IMR-90 (cell line): ENCODE data around the gene ANKRD6. TPM values are rescaled to one million over a fixed set of nuclear protein-coding genes. Genes with fewer than 3 reads are reported as not detected.

ENCODE experiments used
- ATAC-seq: fragments of 200-7000 bp; cut with Tn5 transposase; 2 replicates; pipeline ENCODE4 v1.9.1; 2020; ENCODE audit warnings: low read depth, mild to moderate bottlenecking, moderate library complexity
- BruUV-seq: library from RNA; stranded (reverse); fragments of 400-500 nt; replicated peaks from 2 replicates; lab custom pipeline; 2021; lab: Mats Ljungman, UMichigan
- CTCF ChIA-PET: fragments of 300-600 bp; formaldehyde crosslinking; extraction: SDS; loops from one replicate; lab custom pipeline; 2021; ENCODE audit warnings: antibody characterized with exemption; lab: Yijun Ruan, JAX
- POLR2A ChIA-PET: fragments of 300-600 bp; sonication (Branson Sonifier 250); formaldehyde crosslinking; loops from one replicate; lab custom pipeline; 2022; ENCODE audit warnings: antibody characterized with exemption; ENCODE audit not compliant: unreplicated experiment; lab: Charles Lee
- DNase-seq: peaks from one replicate; pipeline ENCODE4 v3.0.0; 2013
- H2AFZ ChIP-seq: replicated peaks from 2 replicates; pipeline ENCODE3; 2013; ENCODE audit warnings: low read length, mild to moderate bottlenecking; ENCODE audit not compliant: poor library complexity
- H2AK5ac ChIP-seq: 2 replicates; pipeline ENCODE4 v1.6.1; 2013; ENCODE audit warnings: low read depth, low read length, inconsistent platforms
- H2AK9ac ChIP-seq: replicated peaks from 2 replicates; pipeline ENCODE3; 2013; ENCODE audit warnings: mild to moderate bottlenecking, low read depth, low read length, moderate library complexity; ENCODE audit not compliant: poor library complexity
- H2BK120ac ChIP-seq: 2 replicates; pipeline ENCODE4 v1.6.1; 2013; ENCODE audit warnings: low read depth, low read length, inconsistent platforms
- H2BK15ac ChIP-seq: 3 replicates; pipeline ENCODE4 v1.6.1; 2013; ENCODE audit warnings: low read depth, low read length, inconsistent platforms
- H2BK20ac ChIP-seq: 2 replicates; pipeline ENCODE4 v1.6.1; 2013; ENCODE audit warnings: low read depth, mild to moderate bottlenecking, inconsistent platforms, low read length, moderate library complexity
- H2BK5ac ChIP-seq: 2 replicates; pipeline ENCODE4 v1.6.1; 2013; ENCODE audit warnings: mild to moderate bottlenecking, low read depth, low read length, inconsistent platforms; ENCODE audit not compliant: poor library complexity, severe bottlenecking
- H3K14ac ChIP-seq: replicated peaks from 2 replicates; pipeline ENCODE4 v1.6.1; 2013; ENCODE audit warnings: low read depth, low read length, inconsistent platforms
- H3K18ac ChIP-seq: 2 replicates; pipeline ENCODE4 v1.6.1; 2013; ENCODE audit warnings: low read depth, low read length, control low read depth
- H3K23ac ChIP-seq: 2 replicates; pipeline ENCODE4 v1.6.1; 2013; ENCODE audit warnings: low read depth, low read length, inconsistent platforms
- H3K27ac ChIP-seq: 2 replicates; pipeline ENCODE4 v1.5.1; 2013; ENCODE audit warnings: mild to moderate bottlenecking, control low read depth, low read length; ENCODE audit not compliant: insufficient read depth
- H3K27me3 ChIP-seq: 2 replicates; pipeline ENCODE4 v1.6.1; 2013; ENCODE audit warnings: low read length; ENCODE audit not compliant: control insufficient read depth, insufficient read depth
- H3K36me3 ChIP-seq: 2 replicates; pipeline ENCODE4 v1.6.1; 2013; ENCODE audit warnings: low read length, mixed read lengths; ENCODE audit not compliant: control insufficient read depth, insufficient read depth
- H3K4ac ChIP-seq: 2 replicates; pipeline ENCODE4 v1.6.1; 2013; ENCODE audit warnings: low read depth, low read length, inconsistent platforms
- H3K4me1 ChIP-seq: 2 replicates; pipeline ENCODE4 v1.6.1; 2013; ENCODE audit warnings: low read length, mixed read lengths; ENCODE audit not compliant: control insufficient read depth, insufficient read depth
- H3K4me2 ChIP-seq: 2 replicates; pipeline ENCODE4 v1.6.1; 2013; ENCODE audit warnings: low read depth, mild to moderate bottlenecking, control low read depth, low read length, moderate library complexity
- H3K4me3 ChIP-seq: 2 replicates; pipeline ENCODE4 v1.5.1; 2013; ENCODE audit warnings: low read depth, mild to moderate bottlenecking, control low read depth, low read length, moderate library complexity; ENCODE audit not compliant: insufficient read depth
- H3K56ac ChIP-seq: 2 replicates; pipeline ENCODE4 v1.6.1; 2013; ENCODE audit warnings: low read length, inconsistent platforms; ENCODE audit not compliant: insufficient read depth; ENCODE audit errors: extremely low read depth
- H3K79me1 ChIP-seq, 2 experiments: 2 replicates each; pipeline ENCODE4 v1.6.1; 2013; ENCODE audit warnings: low read length in 2 of 2, inconsistent platforms in 1 of 2, low read depth in 1 of 2
- H3K9ac ChIP-seq: 2 replicates; pipeline ENCODE4 v1.6.1; 2013; ENCODE audit warnings: low read depth, low read length, control low read depth
- H3K9me1 ChIP-seq: 2 replicates; pipeline ENCODE4 v1.6.1; 2013; ENCODE audit warnings: low read length, inconsistent platforms; ENCODE audit not compliant: insufficient read depth
- H3K9me3 ChIP-seq: 2 replicates; pipeline ENCODE4 v1.6.1; 2013; ENCODE audit warnings: low read length; ENCODE audit not compliant: control insufficient read depth, insufficient read depth
- H4K20me1 ChIP-seq: 2 replicates; pipeline ENCODE4 v1.6.1; 2013; ENCODE audit warnings: low read length, inconsistent platforms; ENCODE audit not compliant: insufficient read depth
- H4K5ac ChIP-seq: 2 replicates; pipeline ENCODE4 v1.6.1; 2013; ENCODE audit warnings: mild to moderate bottlenecking, low read depth, low read length, control low read depth
- H4K8ac ChIP-seq, 2 experiments: 2 replicates each; pipeline ENCODE4 v1.6.1; 2013; ENCODE audit warnings: low read depth in 2 of 2, low read length in 2 of 2, control low read depth in 1 of 2, inconsistent platforms in 1 of 2
- H4K91ac ChIP-seq: 2 replicates; pipeline ENCODE4 v1.6.1; 2013; ENCODE audit warnings: low read depth, low read length, inconsistent platforms; ENCODE audit not compliant: insufficient read depth
- BHLHE40 ChIP-seq: fragments of 150-350 bp; IDR thresholded peaks from 2 replicates; pipeline ENCODE4 v1.6.1; 2016; ENCODE audit warnings: mild to moderate bottlenecking, low read depth, low read length
- CEBPB ChIP-seq: IDR thresholded peaks from 2 replicates; pipeline ENCODE4 v1.6.1; 2012; ENCODE audit warnings: low read depth, low read length, improper control_type of control experiment
- FOS ChIP-seq: fragments of 150-350 bp; IDR thresholded peaks from 2 replicates; pipeline ENCODE4 v1.6.1; 2016; ENCODE audit warnings: low read depth, low read length
- MAFK ChIP-seq: IDR thresholded peaks from 2 replicates; pipeline ENCODE4 v1.6.1; 2012; ENCODE audit warnings: low read depth, low read length, improper control_type of control experiment
- MAZ ChIP-seq: IDR thresholded peaks from 2 replicates; pipeline ENCODE4 v1.6.1; 2012; ENCODE audit warnings: low read depth, mild to moderate bottlenecking, low read length, improper control_type of control experiment, moderate library complexity, borderline replicate concordance
- MXI1 ChIP-seq: IDR thresholded peaks from 2 replicates; pipeline ENCODE4 v1.6.1; 2012; ENCODE audit warnings: low read depth, mild to moderate bottlenecking, low read length, moderate library complexity, borderline replicate concordance
- POLR2A ChIP-seq: IDR thresholded peaks from 2 replicates; pipeline ENCODE4 v1.6.1; 2012; ENCODE audit warnings: mild to moderate bottlenecking, low read depth, low read length
- RAD21 ChIP-seq: IDR thresholded peaks from 2 replicates; pipeline ENCODE4 v1.6.1; 2012; ENCODE audit warnings: low read length, improper control_type of control experiment
- RCOR1 ChIP-seq: IDR thresholded peaks from 2 replicates; pipeline ENCODE4 v1.6.1; 2012; ENCODE audit warnings: mild to moderate bottlenecking, low read length, improper control_type of control experiment; ENCODE audit not compliant: insufficient replicate concordance
- SMC3 ChIP-seq: fragments of 150-350 bp; IDR thresholded peaks from 2 replicates; pipeline ENCODE4 v1.6.1; 2016; ENCODE audit warnings: low read depth, mild to moderate bottlenecking, antibody characterized with exemption, low read length, moderate library complexity
- USF2 ChIP-seq: fragments of 150-350 bp; IDR thresholded peaks from 2 replicates; pipeline ENCODE4 v1.6.1; 2017; ENCODE audit warnings: mild to moderate bottlenecking, antibody characterized with exemption, low read length, low read depth
- WGBS, 2 experiments: methylation state at CpG; one replicate each; pipeline versions ENCODE4 v1.1.5 to v1.1.7; 2013; ENCODE audit warnings: missing lambda C conversion rate in 2 of 2; ENCODE audit not compliant: insufficient read length in 1 of 2; ENCODE audit errors: extremely low coverage in 2 of 2; 5-methylcytosine and 5-hydroxymethylcytosine counted together
- dilution Hi-C: fragments of 300-500 bp; cut with HindIII; formaldehyde crosslinking; loops from one replicate; pipeline ENCODE4 v1.14.3; 2018; ENCODE audit warnings: low sequenced_read_pairs; ENCODE audit not compliant: unreplicated experiment
- in situ Hi-C: fragments of 300-500 bp; cut with MboI; formaldehyde crosslinking; loops from 3 replicates; pipeline ENCODE4 v1.14.3; 2019; ENCODE audit warnings: low sequenced_read_pairs, inconsistent platforms, mixed read lengths
- intact Hi-C: fragments of 100-400 bp; cut with micrococcal nuclease; formaldehyde crosslinking; loops from 2 replicates; pipeline ENCODE4 v1.10.0; 2022
- polyA plus RNA-seq, 3 experiments: library from polyadenylated mRNA; depleted of rRNA; stranded (reverse); fragments of >200 nt; gene quantifications; 2 replicates each; pipeline ENCODE4 v1.2.3, GENCODE V29; 2012; ENCODE audit warnings: low replicate concordance in 1 of 3
- total RNA-seq: library from RNA; depleted of rRNA; stranded (reverse); fragments of >200 nt; gene quantifications from 2 replicates; pipeline ENCODE4 v1.2.3, GENCODE V29; 2012
- TF ChIP-seq, protein P1 (sequence below): fragments of 150-350 bp; IDR thresholded peaks from 2 replicates; pipeline ENCODE4 v1.6.1; 2016; ENCODE audit warnings: low read depth, mild to moderate bottlenecking, low read length, moderate library complexity, borderline replicate concordance
- TF ChIP-seq, protein P2 (sequence below): conservative IDR thresholded peaks from 2 replicates; pipeline ENCODE4 v1.5.1; 2012; ENCODE audit warnings: mild to moderate bottlenecking, low read depth, low read length, improper control_type of control experiment

Gene ANKRD6
- total and polyA plus RNA-seq, 2 of the 4 experiments (the other 2 are of a cell fraction), result 0.12 to 0.18 TPM

DNA sequence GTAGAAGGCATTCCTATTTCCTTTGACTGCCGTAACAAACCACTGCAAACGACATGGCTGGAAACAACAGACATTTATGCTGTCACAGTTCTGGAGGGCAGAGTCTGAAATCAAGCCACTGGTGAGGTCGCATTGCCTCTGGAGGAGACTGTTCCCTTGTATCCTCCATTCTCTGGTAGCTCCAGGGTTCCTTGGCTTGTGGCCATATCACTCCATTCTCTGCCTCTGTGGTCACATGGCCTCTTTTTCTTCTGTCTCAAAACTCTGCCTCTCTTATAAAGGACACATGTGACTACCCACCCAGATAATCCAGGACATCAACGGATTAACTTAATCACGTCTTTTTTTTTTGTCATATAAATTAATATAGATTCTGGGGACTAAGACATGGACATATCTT, 121.2 kb downstream of the ANKRD6 start:
- no peak overlapping the region for H3K23ac ChIP-seq
- no peaks in the 10 kb centered on the region for H3K36me3 ChIP-seq
- no peak overlapping the region for H2BK15ac ChIP-seq
- peak overlapping the region; percentile 6 for H2AFZ ChIP-seq
- no peak overlapping the region for H4K5ac ChIP-seq
- no peak overlapping the region for H2AK9ac ChIP-seq
- H3K27me3 ChIP-seq, result no peaks in the 10 kb centered on the region; the same call in 1 of the 2 replicates
- H3K4me2 ChIP-seq, result no peak overlapping the region
- ChIA-PET CTCF (no interaction called here), POLR2A (no interaction called here)
- intact Hi-C loops, result no loop called here
- no peak for DNase-seq
- H3K9ac ChIP-seq, result no peak overlapping the region
- H3K56ac ChIP-seq, result no peak overlapping the region
- H3K4ac ChIP-seq, result no peak overlapping the region
- 17% methylated on average over 1 of the region's 5 CpGs; no CpG with 5 or more reads in 1 of the 2 experiments for WGBS, 2 experiments
- no peaks in the 10 kb centered on the region for H3K9me3 ChIP-seq
- in situ Hi-C loops, result no loop called here
- no peak overlapping the region for H2BK5ac ChIP-seq
- H3K18ac ChIP-seq, result no peak overlapping the region
- H4K91ac ChIP-seq, result no peak overlapping the region
- dilution Hi-C loops, result no loop called here
- H3K9me1 ChIP-seq, result no peaks in the 10 kb centered on the region
- no peak overlapping the region for H4K8ac ChIP-seq
- H2BK120ac ChIP-seq, result no peak overlapping the region
- BruUV-seq, result no TSS peak
- H4K20me1 ChIP-seq, result no peaks in the 10 kb centered on the region
- H3K14ac ChIP-seq, result no peak overlapping the region
- no peak overlapping the region for H3K27ac ChIP-seq
- no peak for ATAC-seq
- H3K4me1 ChIP-seq, result no peaks in the 10 kb centered on the region
- no peak overlapping the region for H2BK20ac ChIP-seq
- H3K4me3 ChIP-seq, result no peak overlapping the region
- no peaks in the 10 kb centered on the region for H3K79me1 ChIP-seq
- H2AK5ac ChIP-seq, result no peak overlapping the region
- TF ChIP-seq MAFK (no peak), FOS (no peak), SMC3 (no peak), RCOR1 (no peak), CEBPB (no peak), RAD21 (no peak), MXI1 (no peak), USF2 (no peak), BHLHE40 (no peak), MAZ (no peak), POLR2A (no peak)
- TF ChIP-seq, protein P1, sequence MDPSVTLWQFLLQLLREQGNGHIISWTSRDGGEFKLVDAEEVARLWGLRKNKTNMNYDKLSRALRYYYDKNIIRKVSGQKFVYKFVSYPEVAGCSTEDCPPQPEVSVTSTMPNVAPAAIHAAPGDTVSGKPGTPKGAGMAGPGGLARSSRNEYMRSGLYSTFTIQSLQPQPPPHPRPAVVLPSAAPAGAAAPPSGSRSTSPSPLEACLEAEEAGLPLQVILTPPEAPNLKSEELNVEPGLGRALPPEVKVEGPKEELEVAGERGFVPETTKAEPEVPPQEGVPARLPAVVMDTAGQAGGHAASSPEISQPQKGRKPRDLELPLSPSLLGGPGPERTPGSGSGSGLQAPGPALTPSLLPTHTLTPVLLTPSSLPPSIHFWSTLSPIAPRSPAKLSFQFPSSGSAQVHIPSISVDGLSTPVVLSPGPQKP, result no peak
- TF ChIP-seq, protein P2, sequence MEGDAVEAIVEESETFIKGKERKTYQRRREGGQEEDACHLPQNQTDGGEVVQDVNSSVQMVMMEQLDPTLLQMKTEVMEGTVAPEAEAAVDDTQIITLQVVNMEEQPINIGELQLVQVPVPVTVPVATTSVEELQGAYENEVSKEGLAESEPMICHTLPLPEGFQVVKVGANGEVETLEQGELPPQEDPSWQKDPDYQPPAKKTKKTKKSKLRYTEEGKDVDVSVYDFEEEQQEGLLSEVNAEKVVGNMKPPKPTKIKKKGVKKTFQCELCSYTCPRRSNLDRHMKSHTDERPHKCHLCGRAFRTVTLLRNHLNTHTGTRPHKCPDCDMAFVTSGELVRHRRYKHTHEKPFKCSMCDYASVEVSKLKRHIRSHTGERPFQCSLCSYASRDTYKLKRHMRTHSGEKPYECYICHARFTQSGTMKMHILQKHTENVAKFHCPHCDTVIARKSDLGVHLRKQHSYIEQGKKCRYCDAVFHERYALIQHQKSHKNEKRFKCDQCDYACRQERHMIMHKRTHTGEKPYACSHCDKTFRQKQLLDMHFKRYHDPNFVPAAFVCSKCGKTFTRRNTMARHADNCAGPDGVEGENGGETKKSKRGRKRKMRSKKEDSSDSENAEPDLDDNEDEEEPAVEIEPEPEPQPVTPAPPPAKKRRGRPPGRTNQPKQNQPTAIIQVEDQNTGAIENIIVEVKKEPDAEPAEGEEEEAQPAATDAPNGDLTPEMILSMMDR, result no peak
